GM21526 (cell line): ENCODE data around the gene URGCP.

Experiments
- ATAC-seq: cut with Tn5 transposase; IDR thresholded peaks from one replicate; pipeline ENCODE4 v1.9.1; 2021; ENCODE audit warnings: moderate library complexity; ENCODE audit not compliant: unreplicated experiment, low FRiP score

The URGCP gene

DNA sequence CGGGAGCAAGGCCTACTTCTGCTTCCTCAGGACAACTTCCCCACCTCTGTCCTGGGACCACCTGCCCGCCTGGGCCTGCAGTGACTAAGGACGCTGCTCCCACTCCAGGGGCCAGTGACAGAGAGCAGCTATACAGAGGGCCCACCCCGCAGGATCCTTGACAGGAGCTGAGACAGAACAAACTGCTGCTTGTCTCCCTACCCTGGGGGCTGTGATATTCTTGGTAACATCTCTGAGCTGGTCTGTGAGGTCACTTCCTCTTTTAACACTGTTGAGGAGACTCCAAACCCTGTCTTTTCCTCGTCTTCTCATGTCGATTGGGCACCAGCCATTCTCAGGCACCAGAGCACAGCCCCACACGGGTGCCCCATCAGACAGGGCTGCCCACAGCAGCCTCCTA lies 30.2 kb downstream of the URGCP start:
- no peak for ATAC-seq

DNA sequence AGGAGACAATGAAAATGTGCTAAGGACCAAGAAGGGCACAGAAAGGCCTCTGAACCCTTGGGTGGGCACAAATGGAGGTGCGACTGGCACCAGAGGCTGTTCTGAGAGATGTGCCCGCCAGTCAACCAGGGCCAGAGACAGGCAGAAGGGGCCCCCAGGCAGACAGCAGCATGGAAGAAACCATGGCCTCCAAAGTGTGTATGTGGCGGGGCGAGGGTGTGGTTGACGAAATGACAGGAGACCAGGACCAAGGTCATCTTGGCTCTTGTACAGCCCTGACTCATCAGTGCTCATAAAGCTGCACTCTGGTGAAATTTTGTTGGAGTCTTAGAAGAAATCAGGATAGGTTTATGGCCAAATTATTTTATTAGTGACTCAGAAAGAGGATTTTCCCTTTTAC lies 33.1 kb downstream of the URGCP start:
- no peak for ATAC-seq

DNA sequence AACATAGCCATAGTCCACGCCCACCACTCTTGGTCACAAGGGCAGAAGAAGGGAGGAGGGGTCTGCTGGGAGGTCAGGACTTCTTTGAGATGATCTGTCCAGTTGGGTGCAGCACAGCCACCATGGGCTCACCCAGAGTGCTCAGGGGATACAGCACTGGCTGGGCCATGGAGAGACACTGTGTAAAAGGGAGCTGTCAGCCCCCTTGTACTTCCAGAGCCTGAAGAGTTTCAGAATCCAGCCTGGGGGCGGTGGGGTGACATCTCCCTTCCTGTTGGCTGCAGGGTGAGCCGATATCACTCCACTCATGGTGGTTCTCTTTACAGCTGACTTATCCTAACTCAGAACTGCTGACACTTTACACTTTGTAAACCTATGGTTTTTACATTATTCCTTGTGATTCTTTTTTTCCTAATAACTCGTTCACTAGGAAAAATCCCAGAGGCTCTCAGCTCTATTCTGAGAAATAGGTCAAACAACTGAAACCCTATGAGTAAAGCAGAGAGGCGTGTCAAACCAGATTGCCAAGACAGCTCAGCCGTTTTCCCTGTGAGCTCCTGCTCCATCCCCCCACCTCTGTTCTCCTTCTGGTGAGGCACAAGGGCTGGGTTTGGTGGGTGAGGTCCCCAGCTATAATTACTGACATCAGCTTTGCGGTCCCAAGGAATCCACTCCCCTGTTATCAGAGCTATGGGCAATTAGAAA lies 33.8 kb downstream of the URGCP start:
- ATAC-seq: no peak

DNA sequence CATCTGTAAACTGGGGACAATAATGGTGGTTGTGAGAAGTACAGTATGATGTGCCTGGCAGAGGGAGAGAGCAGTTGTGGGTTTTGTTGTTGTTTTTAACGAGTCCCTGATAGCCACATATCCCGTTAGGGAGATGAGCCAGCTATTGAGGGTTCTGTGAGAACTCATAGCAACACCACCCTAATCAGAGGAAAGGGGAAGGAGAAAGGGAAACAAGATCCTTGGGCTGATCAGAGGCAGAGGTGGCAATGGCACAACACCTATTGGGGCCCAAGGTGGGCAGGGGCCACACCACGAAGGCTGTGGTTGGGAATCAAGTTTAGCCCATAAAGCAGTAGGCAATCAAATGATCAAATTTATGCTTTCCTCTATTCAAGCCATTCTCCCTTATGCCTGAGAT lies 35.3 kb downstream of the URGCP start:
- ATAC-seq: no peak

DNA sequence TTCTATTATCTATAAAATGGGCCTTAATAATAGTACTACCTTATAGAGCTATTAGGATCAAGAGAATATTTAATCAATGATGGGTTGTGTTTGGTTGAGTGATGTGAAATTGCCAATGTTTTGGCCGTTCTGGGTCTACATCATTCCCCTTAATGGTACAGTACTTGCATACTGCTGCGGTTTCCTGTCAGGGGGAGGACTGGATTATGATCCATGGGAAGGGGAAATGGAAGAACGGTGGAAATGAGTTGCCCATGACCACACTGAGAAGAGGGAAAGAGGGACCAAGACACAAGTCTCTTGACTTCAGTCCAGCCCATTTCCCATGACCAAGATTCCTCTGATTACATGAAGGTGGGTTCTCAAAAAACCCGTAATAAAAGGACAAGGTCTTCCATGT lies 36.1 kb downstream of the URGCP start:
- no peak for ATAC-seq

DNA sequence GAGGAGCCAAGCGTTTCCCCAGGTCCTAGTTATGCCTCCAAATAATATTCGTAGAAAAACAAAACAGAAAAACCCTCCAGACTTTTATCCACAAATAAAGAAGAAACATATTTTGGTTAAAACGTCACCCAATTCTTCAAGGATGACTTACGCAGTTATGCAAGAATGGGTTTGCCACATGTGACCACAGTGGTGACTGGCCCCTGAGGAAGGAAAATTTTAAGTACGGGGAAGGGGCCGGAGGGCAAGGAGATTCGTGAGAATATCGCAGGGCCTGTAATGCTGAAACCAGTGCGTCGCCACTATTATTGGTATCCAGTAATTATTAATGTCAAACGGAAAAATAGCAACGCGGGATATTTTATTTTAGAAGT lies 36.5 kb downstream of the URGCP start:
- no peak for ATAC-seq

DNA sequence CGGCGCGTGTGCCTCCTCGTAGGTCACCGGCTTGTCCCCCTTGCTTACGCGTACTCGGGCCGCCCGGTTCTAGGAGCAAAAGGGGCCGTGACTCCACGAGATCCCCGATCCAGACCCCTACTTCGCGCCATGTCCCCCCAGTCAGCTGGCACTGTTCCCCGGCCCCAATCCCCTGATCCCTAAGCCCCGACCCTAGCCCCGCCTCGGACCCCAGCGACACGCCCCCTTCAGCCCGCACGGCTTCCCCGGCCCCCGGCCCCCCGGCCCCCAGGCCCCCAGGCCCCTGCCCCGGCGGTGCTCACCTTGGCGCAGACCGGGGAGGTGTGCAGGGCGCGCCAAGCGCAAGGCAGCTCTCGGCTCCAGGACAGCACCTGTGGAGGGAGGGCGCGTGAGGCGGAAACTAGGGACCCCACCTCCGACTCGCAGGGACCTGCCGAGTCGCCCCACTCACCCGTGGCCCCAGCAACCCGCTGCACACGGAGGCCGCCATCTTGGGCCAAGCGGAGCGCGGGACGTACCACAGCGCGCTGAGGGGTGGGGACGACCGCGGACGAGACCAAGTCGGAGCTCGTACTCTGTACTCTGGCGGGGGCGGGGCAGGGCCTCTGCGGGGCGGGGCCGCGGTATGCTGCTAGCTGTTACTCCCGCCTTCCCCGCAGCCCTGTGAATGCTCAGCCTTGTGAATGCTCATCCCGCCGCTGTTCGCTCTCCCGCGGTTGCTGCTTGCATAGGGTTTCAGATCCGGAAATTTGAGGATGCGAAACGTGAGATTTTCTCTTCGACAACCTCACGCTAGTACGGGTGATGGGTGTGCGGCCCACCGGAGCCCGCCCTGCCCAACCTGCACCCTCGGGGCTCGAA lies 37.2 kb downstream of the URGCP start, which contains the start of gene MRPS24:
MRPS24 (minus strand) TSS at position 512 of the 861 bp plus-strand sequence; CDS start at position 490, 22 bp downstream.
- ATAC-seq: peak; percentile 92

DNA sequence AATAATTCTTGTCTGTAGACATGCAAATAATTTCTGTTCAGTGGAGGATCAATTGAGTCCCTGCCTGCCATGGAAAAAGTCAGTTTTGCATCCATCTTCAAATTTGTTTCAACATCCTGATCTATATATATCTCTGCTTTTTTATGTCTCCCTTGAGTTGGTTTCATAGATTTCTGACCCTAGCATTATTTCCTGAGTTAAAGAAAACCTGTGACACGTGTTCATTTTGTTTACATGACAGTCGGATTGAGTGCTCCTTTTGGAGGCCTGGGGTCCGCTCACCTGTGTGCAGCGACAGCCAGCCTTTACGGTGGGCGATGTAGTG lies 37.8 kb downstream of the URGCP start:
- no peak for ATAC-seq

DNA sequence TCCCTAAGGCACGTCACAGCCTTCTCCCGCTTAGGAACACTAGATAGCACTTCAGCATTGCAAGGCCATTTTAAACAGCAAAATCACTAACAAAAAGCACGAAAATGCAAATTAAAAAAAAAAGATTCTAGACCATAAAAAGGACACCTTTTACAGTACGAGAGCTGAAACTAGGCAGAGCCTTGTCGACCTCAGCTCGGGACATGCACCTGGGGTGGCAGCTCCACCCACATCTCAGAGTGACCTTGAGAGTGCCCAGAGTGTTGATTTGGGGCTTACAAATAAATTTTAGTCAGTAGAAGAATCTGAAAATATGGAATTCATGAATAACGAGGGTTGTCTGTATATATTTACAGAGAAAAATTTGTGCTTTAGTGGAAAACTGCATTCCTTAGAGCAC lies 38.2 kb downstream of the URGCP start:
- no peak for ATAC-seq

DNA sequence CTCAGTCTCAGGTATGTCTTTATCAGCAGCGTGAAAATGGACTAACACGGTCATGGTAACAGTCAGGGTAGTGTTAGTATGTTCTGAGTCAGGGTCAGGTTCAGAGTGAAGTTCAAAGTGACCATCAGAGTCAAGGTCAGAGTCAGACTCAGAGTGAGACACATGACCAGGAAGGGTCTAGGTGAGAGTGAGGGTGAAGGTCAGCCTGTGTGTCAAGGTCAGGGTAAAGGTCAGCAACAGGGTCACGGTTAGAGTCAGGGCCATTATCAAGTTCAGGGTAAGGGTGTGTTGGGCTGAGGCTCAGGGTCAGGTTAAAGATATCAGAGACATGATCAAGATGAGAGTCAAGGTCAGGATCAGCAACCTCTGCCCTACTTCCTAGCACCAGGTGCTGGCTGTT lies 41.1 kb downstream of the URGCP start:
- ATAC-seq: no peak

DNA sequence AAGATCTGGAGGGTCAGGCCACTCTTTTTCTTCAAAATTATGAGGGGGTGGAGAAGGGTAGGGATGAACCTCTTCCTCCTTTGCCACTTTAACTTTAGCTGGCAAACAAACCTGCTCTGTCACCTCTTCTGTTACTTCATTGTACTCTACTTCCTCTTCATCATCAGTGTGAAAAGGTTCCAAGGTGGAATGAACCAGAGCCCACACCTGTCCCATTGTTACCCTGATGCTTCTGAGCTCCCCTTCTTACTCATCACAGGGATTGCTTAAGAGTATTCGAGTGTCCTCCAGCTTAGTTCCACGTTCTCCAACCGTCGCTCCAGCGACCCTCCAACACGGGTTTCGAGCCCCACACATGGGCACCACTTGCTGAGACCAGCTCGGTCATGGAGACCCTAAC lies 42.3 kb downstream of the URGCP start:
- ATAC-seq: no peak

DNA sequence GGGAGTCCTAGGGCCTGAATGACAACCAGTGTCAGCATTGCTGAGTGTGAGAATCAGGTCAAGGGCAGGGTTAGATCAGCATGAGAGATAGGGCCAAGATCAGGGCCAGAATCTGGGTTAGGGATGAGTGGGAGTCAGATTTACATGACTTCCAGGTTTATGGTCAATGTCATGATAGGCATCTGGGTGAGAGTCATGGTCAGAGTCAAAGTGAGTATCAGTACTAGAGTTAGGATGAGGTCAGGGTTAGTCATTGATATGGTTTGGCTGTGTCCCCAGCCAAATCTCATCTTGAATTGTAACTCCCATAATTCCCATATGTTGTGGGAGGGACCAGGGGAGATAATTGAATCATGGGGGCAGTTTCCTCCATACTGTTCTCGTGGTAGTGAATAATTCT lies 49.4 kb downstream of the URGCP start:
- ATAC-seq: no peak

DNA sequence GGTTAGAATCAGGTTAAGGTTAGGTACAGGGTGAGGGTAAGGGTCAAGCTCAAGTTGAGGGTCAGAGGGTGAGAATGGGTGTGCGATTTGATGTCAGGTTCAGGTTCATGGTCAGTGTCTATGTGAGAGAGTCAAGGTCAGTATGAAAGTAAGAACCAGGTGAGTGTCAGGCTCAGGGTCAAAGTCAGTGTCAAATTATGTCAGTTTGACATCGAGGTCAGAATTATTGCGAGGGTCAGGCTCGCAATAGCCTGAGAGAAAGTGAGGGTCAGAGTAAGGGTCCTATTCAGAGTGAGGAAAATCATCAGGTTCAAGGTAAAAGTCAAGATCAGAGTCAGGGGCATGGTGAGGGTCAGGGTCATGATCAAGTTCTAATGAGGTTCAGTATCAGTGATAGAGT lies 50.1 kb downstream of the URGCP start:
- no peak for ATAC-seq

DNA sequence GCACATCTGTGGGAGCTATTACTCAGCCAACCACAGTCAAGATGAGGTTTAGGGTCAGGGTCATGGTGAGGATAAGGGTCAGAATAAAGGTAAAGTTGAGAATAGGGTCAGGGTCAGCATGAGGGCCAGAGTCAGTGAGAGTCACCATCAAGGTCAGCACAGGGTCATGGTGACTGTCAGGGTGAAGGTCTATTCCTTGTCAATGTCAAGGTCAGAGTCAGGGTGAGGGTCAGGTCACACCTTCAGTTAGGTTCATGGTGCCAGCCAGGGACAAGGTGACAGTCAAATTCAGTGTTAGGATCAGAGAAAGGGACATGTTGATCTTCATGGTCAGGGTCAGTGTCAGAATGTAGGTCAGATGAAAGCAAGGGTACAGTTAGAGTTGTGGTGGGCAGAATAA lies 51.2 kb downstream of the URGCP start:
- ATAC-seq: no peak

DNA sequence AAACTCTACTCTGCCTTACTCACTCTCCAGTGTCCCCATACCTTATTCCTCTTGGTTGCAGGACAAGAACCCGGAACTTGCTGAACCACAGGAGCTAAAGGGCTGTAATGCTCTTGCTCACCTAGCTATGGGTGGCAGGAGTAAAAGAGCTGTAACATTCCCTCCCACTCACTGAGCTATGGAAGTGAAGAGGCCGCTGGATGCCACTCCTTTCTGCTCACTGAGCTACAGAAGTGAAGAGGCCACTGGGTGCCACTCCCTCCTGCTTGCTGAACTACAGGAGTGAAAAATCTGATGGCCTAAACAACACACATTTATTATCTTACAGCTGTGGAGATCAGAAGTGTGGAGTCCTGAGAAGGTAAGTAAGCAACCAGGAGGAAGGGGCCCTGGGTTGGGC lies 54.6 kb downstream of the URGCP start:
- ATAC-seq: no peak

DNA sequence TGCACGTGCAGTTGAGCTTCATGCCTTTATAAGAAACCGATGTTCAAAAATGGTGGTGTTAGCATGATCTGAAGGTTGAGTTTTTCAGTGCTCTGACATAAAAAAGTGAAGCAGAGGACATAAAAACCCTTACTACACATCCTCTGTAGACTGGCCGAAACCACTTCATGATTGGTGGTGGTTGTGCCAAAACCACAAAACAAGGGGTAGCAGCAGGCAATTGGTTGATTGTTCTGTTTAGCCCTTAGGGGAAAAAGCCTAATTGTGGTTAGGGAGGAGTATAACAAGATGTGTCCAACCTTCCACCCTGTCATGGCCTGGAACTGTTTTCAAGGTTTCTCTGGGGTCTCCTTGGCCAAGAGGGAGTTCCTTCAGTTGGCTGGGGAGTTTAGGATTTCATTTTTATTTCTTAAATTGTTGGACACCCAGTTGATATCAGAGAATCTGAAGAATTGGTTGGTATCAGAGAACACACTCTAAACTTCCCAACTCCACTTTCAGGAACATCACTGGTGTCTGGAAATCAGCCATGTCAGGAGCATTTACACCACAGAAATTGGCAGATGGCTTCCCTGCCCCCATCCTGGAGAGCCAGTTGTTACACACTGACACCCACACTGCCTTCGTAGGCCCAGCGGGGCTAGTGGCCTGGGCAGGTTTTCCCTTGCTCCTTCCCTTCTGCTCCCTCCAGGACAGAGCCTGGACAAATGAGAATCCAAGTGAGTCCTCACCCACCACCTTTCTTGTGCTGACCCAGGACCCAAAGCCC lies 55.9 kb downstream of the URGCP start:
- ATAC-seq: no peak

DNA sequence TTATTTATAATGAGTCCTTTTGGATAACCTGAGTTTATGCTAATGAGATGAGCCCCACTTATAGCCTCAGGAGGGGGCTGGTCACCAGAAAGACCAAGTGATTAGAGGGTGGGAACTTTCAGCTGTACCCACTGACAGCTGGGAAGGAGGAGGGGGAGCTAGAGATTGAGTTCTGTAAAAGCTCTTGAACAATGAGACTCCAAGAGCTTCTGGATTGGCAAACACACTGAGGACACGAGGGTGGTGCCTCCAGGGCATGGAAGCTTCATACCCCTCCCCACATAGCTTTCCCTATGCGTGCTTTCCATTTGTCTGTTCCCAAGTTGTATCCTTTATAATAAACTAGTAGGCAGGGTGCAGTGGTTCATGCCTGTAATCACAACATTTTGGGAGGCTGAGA lies 57.3 kb downstream of the URGCP start:
- no peak for ATAC-seq

DNA sequence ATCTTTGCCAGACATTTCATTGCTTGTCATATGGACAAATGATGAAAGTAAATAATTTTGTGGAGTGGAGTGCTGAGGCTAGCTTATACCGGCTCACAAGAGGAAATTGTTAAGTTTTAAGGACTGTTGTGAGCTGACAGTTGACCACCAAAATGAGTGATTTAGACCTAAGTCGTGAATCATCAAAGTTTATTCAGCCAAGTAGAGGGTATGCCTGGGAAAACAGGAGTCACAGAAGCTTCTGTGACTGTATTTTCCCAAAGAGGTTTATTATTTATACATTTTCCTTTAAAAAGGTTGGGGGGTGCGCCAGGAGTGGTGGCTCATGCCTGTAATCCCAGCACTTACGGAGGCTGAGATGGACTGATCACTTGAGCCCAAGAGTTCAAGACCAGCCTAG lies 58.9 kb downstream of the URGCP start:
- no peak for ATAC-seq

DNA sequence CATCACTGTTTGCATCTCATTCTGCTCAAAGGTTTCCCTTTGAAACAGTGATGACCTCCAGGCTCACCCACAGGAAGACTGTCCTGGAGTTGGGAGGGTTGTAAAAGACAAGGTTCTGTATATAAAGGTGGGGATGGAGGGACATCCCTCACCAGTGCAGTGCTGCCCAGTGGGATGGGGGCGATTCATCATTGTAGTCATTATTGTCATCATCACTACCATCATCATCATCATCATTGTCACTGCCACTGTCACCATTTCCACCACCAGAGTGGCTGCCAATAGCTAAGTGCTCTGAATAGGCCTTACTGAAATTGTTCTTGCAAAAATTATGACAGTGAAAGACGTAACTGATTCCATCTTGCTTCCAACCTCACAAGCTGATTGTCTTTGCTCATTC lies 61.7 kb downstream of the URGCP start:
- ATAC-seq: no peak

DNA sequence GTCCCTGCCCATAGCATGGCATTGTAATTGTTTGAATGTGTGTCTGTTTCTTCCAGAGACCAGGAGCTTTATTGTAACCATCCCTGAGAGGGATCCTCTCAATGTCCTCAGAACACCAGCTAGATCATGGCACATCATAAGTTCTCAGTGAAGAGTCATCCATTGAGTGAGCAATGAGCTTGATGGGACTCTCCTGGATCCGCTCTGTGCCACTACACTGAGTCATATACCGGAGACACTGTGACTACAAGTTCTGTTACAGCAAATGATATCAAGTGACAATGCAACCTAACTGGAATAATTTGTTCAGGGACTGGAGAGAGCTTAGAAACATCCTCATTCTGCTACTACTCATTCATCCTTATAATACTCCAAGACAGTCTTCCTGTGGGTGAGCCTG lies 62.1 kb downstream of the URGCP start:
- no peak for ATAC-seq

DNA sequence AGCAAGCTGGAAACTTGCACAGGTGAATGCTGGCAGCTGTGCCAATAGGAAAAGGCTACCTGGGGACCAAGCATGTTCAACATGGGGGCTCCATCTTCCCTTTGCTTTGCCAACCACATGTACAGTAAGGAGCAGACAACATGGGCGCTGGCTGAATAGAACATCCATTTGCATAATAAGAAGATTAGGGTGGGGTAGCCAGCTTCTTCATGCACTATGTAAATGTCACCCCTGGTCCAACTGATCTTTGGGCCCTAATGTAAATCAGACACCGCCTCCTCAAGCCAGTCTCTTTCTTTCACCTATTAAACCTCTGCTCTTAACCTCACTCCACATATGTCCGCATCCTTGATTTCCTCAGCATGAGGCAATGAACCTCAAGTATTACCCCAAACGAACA lies 63.1 kb downstream of the URGCP start:
- no peak for ATAC-seq
